K562 (cell line): Measurements from ENCODE around the gene PCMTD2. TPM values are rescaled to one million over a fixed set of nuclear protein-coding genes. Genes with fewer than 3 reads are reported as not detected.

ENCODE experiments used
- ELK3 ChIP-seq: fragments of 450-650 bp; formaldehyde crosslinking; IDR thresholded peaks from 2 replicates; pipeline ENCODE4 v1.4.0; 2020; ENCODE audit warnings: mild to moderate bottlenecking
- GTF2B ChIP-seq: IDR thresholded peaks from 2 replicates; pipeline ENCODE4 v1.6.1; 2011; ENCODE audit not compliant: insufficient read length; ENCODE audit errors: extremely low read depth
- NCOA1 ChIP-seq: fragments of 450-650 bp; IDR thresholded peaks from 2 replicates; pipeline ENCODE4 v1.6.1; 2016; ENCODE audit warnings: low read depth
- NUFIP1 ChIP-seq: fragments of 450-650 bp; IDR thresholded peaks from 2 replicates; pipeline ENCODE4 v1.6.1; 2018; ENCODE audit not compliant: partially characterized antibody
- RUNX1 ChIP-seq: sonication (generic); IDR thresholded peaks from 2 replicates; pipeline ENCODE4 v1.6.1; 2016; ENCODE audit warnings: antibody characterized with exemption, low read depth
- ZBTB17 ChIP-seq: fragments of 450-650 bp; formaldehyde crosslinking; IDR thresholded peaks from 2 replicates; pipeline ENCODE4 v1.4.0; 2020; ENCODE audit warnings: mild to moderate bottlenecking
- ZBTB40 ChIP-seq, 2 experiments: fragments of 450-650 bp in 1 of 2; sonication (generic) in 1 of 2; formaldehyde crosslinking in 1 of 2; IDR thresholded peaks; 2 replicates each; pipeline versions ENCODE4 v1.7.1 to v1.9.0; 2016 to 2022; ENCODE audit warnings: inconsistent platforms in 1 of 2, mild to moderate bottlenecking in 1 of 2, missing genetic modification reagents in 1 of 2
- ZKSCAN1 ChIP-seq: fragments of 150-350 bp; IDR thresholded peaks from 2 replicates; pipeline ENCODE4 v1.6.1; 2016; ENCODE audit warnings: low read depth, low read length
- ZNF444 ChIP-seq: fragments of 250-450 bp; sonication (Bioruptor Pico); IDR thresholded peaks from 2 replicates; pipeline ENCODE4 v1.4.0; 2020; ENCODE audit warnings: mild to moderate bottlenecking, moderate library complexity
- polyA plus RNA-seq, 8 experiments: library from polyadenylated mRNA; depleted of rRNA in 4 of 8; stranded (reverse) in 5 of 8; unstranded in 3 of 8; fragments of >200 nt; fragmentation: Nextera tagmentation in 2 of 8; fragmentation: Illumina TruSeq in 1 of 8; extraction: Ambion mirVana in 2 of 8; extraction: Trizol in 1 of 8; gene quantifications; 2 replicates each; pipeline versions ENCODE4 v1.2.1 to v1.2.3, GENCODE V29; 2011 to 2014; ENCODE audit warnings: inconsistent platforms in 1 of 8, missing spikeins in 1 of 8
- total RNA-seq, 7 experiments: library from RNA; depleted of rRNA in 6 of 7; stranded (reverse); fragments of >200 nt in 6 of 7; fragmentation: Illumina TruSeq in 2 of 7; extraction: Trizol in 2 of 7; gene quantifications; 2 replicates each; pipeline versions ENCODE4 v1.2.1 to v1.2.3, GENCODE V29; 2011 to 2021; ENCODE audit warnings: low replicate concordance in 1 of 7
- TF ChIP-seq, protein P1 (sequence below): sonication (generic); formaldehyde crosslinking; IDR thresholded peaks from 2 replicates; pipeline ENCODE4 v1.8.1; 2022; ENCODE audit warnings: missing genetic modification reagents
- TF ChIP-seq, protein P2 (sequence below): fragments of 200-400 bp; formaldehyde crosslinking; IDR thresholded peaks from 2 replicates; pipeline ENCODE4 v1.6.1; 2017; ENCODE audit warnings: mild to moderate bottlenecking, low read depth, low read length, moderate library complexity

The PCMTD2 gene
- total and polyA plus RNA-seq, 9 of the 15 experiments (the other 6 are each of a cell fraction or from before 2014, with no cell fraction given) = 11.3 to 49.3 (median 28.4) TPM

- TF ChIP-seq, protein P1, sequence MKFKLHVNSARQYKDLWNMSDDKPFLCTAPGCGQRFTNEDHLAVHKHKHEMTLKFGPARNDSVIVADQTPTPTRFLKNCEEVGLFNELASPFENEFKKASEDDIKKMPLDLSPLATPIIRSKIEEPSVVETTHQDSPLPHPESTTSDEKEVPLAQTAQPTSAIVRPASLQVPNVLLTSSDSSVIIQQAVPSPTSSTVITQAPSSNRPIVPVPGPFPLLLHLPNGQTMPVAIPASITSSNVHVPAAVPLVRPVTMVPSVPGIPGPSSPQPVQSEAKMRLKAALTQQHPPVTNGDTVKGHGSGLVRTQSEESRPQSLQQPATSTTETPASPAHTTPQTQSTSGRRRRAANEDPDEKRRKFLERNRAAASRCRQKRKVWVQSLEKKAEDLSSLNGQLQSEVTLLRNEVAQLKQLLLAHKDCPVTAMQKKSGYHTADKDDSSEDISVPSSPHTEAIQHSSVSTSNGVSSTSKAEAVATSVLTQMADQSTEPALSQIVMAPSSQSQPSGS (CRISPR knock-in tag) = peak; percentile 67; the same call in 1 of the 2 replicates
- peak; percentile 38; the same call in 1 of the 2 replicates for TF ChIP-seq ZBTB40 (IDR thresholded peaks at IDR 0.05)
- TF ChIP-seq ZBTB40 (CRISPR knock-in tag; IDR thresholded peaks at IDR 0.05) = no peak
- no peak for TF ChIP-seq GTF2B
- no peak for TF ChIP-seq NCOA1
- TF ChIP-seq, protein P2, sequence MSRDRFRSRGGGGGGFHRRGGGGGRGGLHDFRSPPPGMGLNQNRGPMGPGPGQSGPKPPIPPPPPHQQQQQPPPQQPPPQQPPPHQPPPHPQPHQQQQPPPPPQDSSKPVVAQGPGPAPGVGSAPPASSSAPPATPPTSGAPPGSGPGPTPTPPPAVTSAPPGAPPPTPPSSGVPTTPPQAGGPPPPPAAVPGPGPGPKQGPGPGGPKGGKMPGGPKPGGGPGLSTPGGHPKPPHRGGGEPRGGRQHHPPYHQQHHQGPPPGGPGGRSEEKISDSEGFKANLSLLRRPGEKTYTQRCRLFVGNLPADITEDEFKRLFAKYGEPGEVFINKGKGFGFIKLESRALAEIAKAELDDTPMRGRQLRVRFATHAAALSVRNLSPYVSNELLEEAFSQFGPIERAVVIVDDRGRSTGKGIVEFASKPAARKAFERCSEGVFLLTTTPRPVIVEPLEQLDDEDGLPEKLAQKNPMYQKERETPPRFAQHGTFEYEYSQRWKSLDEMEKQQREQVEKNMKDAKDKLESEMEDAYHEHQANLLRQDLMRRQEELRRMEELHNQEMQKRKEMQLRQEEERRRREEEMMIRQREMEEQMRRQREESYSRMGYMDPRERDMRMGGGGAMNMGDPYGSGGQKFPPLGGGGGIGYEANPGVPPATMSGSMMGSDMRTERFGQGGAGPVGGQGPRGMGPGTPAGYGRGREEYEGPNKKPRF = no peak
- TF ChIP-seq ZNF444 (CRISPR knock-in tag) = no peak
- TF ChIP-seq RUNX1 = no peak
- no peak for TF ChIP-seq NUFIP1
- no peak for TF ChIP-seq ZKSCAN1
- no peak for TF ChIP-seq ELK3 (CRISPR knock-in tag)
- TF ChIP-seq ZBTB17 (CRISPR knock-in tag) = peak; percentile 71
Measured at GRCh38 chr20:64255361-64256281, at the start of gene PCMTD2 (continued).
